Measurements from ENCODE around the gene PDE5A.
A peak's percentile ranks its signal among the peaks of the same experiment; 100 is the strongest.
"Not testable (repeated sequence)": the region's sequence is repeated elsewhere in the genome, so short reads cannot be mapped to it uniquely, and the experiment has no call there.

Gene PDE5A

DNA sequence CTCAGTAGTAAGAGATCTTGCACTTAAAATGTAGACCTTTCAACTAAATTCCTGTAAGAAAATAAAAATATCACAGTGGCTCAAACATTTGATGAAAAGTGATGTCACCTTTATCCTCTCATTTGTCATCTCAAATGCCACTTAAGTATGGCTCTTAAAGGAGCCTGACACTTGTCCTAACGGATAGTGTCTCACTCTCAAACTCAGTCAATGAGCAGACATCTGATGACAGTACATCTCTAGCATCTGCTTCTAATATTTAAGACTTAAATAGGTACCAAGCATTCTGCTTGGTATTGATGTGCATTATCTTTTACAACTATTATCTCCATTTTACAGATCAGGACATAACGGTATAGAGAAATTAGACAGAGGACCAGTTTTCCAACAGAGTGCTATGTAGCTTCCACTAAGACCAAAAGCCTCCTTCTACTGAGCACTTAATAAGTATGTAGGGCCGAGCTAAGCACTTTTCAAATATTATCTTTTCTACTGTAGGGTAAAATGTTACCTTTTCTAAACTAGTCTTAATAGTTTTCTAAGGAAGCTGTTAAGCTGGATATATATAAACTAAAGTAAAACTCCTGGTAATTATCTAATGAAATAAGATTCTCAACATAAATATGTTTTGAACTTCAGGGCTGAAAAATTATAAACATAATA is 110.2 kb downstream of the PDE5A start:
- DNase-seq = no peak

DNA sequence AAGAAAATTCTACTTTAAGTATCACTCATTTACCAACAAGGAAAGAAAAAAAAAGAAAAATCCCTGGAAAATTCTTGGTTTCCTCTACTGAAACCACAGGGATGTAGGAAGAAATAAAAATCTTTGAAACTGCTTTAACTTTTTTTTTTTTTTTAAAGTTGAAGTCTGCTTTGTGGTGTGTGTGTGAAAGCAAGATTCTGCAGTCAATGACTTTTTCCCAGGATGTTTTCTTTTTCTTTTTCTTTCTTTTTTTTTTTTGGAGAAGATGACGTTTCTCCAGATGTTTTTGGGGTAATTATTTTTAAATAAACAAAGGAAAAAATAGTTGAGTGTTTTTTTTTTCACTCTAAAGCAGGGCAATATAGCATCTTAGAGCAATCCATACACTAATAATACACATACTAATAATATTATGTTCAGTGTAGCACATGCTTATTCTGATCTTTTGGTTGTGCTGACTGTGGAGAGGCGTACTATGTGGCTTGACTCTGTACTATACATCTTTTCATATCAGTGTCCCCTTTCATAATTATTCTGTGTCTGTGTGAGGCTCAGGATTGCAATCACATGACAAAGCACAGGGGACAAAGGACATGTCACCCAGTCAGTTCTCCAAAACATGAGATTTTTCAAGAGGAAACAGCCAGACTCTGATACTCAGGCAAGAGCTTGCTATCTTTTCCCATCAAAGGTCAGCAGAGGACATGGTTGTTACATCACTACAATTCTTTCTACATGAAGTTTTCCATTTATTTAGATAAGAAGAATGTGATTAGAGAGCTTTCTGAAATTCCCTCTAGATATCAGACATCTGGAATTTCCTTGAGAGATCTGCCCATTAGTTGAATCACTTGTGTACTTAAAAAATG is 111.0 kb downstream of the PDE5A start:
- no peak for DNase-seq

DNA sequence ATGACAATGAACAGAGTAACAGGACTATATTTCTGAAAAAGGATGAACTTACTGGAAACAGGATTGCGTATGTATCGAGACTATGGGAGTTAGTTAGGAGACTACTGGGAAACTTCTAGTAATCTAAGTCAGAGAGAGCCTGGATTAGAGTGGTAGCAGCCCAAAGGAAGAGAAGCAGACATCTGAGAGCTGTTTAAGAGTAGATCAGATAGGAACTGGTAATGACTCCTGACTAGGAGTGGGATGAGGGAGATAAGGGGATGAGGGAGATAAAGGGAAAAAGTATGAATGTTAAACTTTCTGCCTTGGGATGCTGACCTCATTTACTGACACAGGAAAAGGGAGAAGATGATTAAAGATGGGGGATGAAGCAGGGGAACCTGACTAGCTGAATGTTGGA is 116.2 kb downstream of the PDE5A start:
- no peak for DNase-seq

- no peak for DNase-seq
These were observed 118.0 kb downstream of the PDE5A start for GRCh38 chr4:119510395-119511149.

- no peak for DNase-seq
These were observed 120.3 kb downstream of the PDE5A start for GRCh38 chr4:119508281-119508680.

DNA sequence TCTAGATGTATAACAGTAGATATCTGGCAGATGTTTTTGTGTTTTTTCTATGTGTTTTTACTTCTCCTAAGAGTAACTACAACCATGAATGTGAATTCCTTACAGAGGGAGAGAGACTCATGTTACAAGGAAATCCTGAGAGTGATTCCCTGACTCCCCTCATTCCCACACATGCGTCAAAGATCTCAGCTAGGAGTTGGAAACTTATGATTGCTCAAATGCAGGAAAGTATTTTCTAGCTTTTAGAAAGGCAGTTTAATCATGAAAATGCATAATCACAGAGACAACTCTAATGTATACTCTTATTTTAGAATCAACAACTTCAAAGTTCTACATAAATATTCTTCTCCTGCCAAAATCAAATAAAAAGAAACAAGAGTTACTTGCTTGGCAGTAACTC is 121.8 kb downstream of the PDE5A start:
- no peak for DNase-seq

DNA sequence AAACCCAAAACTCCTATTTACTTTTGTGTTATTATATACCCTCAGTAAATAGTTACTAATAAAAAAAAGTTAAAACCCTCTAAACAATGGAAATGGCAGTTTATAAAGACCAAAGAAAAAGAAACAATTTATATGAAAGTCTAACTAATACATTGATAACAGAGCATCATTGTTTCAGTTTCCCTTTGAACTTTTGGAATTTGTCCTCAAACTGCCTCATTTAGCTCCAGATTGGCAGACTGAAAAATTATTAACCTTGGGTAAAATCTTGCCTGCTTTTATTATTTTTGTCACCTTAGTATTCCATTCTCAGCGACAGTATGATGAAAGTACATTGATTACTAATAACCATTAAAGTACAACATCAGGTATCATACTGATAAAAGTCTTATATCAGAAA is 124.0 kb downstream of the PDE5A start:
- no peak for DNase-seq

- DNase-seq = no peak
These were observed 126.9 kb downstream of the PDE5A start for GRCh38 chr4:119501740-119502139.

DNA sequence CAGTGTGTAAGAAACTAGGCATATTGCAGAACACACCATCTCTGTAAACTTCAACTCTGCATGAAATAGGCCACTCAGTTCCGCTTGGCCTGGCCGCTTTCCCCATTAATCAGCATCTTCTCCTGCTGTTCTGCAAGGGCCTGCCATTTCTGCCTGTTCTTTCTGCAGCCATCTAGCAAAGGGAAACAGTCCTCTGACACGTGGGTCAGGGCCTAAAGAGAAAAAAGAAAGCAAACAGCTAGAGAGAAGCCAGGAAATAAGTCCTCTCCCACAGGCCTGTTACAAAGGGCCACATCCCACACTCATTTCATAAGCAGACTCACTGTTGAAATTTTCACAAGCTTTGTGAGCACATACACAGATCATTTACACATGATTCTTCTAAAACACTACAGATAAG is 130.1 kb downstream of the PDE5A start:
- peak; percentile 1 for DNase-seq

DNA sequence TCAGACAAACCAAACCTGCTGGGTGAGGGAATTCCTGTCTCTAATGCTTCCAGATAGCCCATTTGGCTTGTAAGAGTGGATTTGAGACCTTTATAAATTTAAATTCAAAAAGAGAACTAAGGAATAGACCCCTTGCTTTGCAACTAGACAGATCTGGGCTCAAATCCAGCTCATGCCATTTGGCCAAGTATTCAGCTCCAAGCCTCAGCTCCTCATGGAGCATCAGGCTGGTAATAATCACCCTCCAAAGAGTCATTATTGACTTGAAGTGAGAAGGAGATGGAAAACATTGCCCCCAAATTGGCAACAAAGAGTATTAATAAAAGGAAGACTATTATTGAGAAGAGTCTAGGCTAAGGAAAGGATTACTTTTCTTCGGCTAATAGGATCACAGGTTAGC is 134.7 kb downstream of the PDE5A start:
- no peak for DNase-seq

DNA sequence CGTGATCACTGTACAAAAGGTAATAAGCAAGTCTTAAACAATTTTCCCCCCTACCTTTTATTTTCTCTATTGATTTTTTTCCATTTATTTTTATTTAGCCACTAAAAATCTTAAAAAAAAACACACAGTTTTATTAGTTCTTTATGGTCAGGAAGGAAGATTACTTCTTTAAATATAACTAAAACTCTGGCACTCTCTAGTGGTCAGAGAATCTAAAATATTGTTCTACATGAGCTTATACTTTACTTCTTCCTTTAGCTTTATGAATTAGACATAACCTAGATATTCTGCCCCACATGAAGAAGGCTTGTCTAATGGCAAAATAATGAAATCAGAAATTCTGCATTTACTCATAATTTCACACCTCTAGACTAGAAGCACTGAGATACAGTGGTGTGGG is 135.2 kb downstream of the PDE5A start:
- peak; percentile 4 for DNase-seq

DNA sequence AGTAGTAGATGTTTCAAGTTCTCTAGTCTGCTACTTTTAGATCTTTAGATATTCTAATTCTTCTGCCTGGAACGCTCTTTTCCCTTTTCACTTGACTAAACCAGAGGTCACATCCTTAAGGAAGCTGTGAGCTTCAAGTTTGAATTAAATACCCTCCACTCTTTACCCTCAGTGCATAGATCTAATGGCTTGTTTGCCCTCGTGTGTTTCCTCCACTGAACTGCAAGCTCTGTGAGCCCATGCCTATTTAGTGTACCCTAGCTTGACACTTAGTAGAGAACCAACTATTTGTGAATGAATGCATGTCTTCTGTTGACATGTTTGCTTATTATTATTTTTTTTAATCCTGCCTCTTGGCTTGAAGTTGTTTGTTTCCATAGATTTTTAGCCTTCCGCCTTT is 138.3 kb downstream of the PDE5A start:
- DNase-seq = peak; percentile 46

- no peak for DNase-seq
These were observed 139.3 kb downstream of the PDE5A start for GRCh38 chr4:119489305-119489704.

- no peak for DNase-seq
These were observed 148.3 kb downstream of the PDE5A start for GRCh38 chr4:119480331-119480730.

DNA sequence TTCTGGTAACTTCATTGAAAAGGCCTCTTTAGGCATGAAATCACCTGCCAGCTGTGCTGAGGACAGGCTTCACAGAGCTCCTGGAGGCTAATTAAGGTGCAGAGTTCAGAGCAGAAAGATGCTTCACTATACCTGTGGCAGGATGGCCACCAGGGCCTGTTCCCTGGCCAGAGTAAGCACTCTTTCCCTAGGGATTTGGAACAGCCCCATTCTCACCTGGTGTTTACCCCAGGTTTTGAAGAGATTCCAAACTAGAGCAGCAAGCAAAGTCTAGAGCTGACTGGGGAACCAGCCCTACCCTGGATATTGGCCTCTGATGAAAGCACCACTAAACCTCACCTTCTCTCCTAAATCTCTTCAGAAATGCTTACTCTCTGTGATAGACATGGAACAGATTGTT is 148.8 kb downstream of the PDE5A start:
- no peak for DNase-seq

- no peak for DNase-seq
These were observed 149.3 kb downstream of the PDE5A start for GRCh38 chr4:119479180-119479808.

- no peak for DNase-seq
These were observed 150.0 kb downstream of the PDE5A start for GRCh38 chr4:119478446-119479179.

DNA sequence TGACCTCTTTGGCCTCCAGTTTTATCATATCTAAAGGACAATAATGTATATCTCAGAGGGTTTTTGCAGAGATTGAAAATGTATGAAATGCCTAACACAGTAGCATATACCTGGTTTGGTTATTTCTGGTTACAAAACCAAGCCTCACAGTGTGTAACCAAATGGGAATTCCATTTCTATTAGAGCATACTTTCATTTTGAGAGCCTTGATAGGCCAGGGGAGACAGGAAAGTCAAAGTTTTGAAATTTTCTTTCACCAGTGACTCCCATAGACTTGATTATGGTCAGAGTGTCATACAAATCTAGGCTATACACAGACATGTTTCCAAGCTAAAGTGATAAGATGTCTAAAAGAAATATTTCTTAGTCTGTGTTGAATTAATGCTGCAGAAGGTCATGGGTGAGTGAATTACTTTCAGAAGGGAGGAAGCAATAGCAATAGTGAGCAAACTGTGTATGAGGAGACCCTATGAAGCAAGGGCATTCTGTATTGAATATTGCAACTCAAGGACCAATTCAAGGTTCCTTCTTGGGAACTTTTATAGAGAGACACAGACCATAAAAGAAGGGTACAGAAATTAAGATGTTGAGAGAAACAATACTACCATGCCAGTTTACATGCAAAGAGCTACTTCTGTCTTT is 151.1 kb downstream of the PDE5A start:
- no peak for DNase-seq

DNA sequence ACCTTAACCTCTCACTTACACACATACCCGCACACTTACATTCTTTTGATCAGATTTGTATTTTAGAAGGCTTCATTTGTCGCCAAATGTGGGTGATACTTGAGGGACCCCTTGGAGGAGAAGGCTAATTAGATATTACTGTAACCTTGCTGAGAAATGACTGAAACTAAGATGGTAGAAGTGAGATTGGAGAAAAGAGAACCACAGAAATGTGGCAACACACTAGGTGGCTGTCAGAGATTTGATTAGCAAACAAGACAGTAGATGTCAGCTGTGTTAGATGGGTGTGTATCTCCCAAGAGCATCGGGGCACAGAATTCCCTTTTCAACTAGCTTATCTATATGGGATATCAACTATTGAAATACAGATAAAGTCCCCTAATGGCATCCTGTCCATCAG is 157.3 kb downstream of the PDE5A start:
- no peak for DNase-seq

GRCh38 chr4:119470737-119471063 is 157.9 kb downstream of the PDE5A start:
- not testable (repeated sequence) for DNase-seq

- DNase-seq = not testable (repeated sequence)
These were observed 158.4 kb downstream of the PDE5A start for GRCh38 chr4:119470021-119470736.
